K562 (cell line): ENCODE data around the gene EFNA1. TPM values are rescaled to one million over a fixed set of nuclear protein-coding genes. Genes with fewer than 3 reads are reported as not detected.

Source experiments
- ATAC-seq: fragments of 200-7000 bp; cut with Tn5 transposase; 3 replicates; pipeline ENCODE4 v1.9.1; 2020; ENCODE audit warnings: moderate library complexity
- BruUV-seq: library from RNA; stranded (reverse); fragments of 400-500 nt; replicated peaks from 2 replicates; lab custom pipeline; 2021; lab: Mats Ljungman, UMichigan
- CTCF ChIA-PET: fragments of 300-600 bp; formaldehyde crosslinking; extraction: SDS; loops from one replicate; lab custom pipeline; 2021; ENCODE audit warnings: low intra/inter-chr PET ratio; lab: Yijun Ruan, JAX
- POLR2A ChIA-PET: fragments of 300-600, 350-650 bp; sonication (Branson Sonifier 250); formaldehyde crosslinking; extraction: SDS; loops from one replicate; lab custom pipeline; 2021; ENCODE audit warnings: antibody characterized with exemption, inconsistent platforms; lab: Yijun Ruan, JAX
- DNase-seq, 4 experiments: peaks; one replicate each; pipeline versions ENCODE4 v3.0.0 to v3.0.0-alpha.2; 2011 to 2018; ENCODE audit warnings: low spot score in 3 of 4, mixed read lengths in 3 of 4; ENCODE audit errors: extremely low read depth in 1 of 4
- FAIRE-seq: peaks from 2 replicates; lab custom pipeline; 2011; peaks lifted over from hg19 to GRCh38; lab: Jason Lieb, UNC
- H2AFZ ChIP-seq: 2 replicates; pipeline ENCODE4 v1.6.0; 2011; ENCODE audit warnings: low read depth, low read length, control low read depth, inconsistent platforms
- H3K27ac ChIP-seq: fragments of 200-600 bp; 3 replicates; pipeline ENCODE4 v1.8.0; 2011; ENCODE audit warnings: low read depth, mild to moderate bottlenecking, control low read depth, inconsistent platforms, low read length, moderate library complexity, mixed read lengths; ENCODE audit errors: extremely low read depth
- H3K27me3 ChIP-seq, 2 experiments: fragments of 300-600 bp in 1 of 2; 2 replicates in 1 of 2; 3 replicates in 1 of 2; pipeline versions ENCODE4 v1.6.0 to v1.8.0; 2011; ENCODE audit warnings: inconsistent platforms in 2 of 2, low read length in 2 of 2, mild to moderate bottlenecking in 1 of 2, mixed read lengths in 1 of 2, moderate library complexity in 1 of 2; ENCODE audit not compliant: control insufficient read depth in 2 of 2, insufficient read depth in 2 of 2
- H3K36me3 ChIP-seq: fragments of 300-600 bp; 3 replicates; pipeline ENCODE4 v1.8.0; 2011; ENCODE audit warnings: mild to moderate bottlenecking, low read length, inconsistent platforms; ENCODE audit not compliant: control insufficient read depth, insufficient read depth
- H3K4me1 ChIP-seq, 2 experiments: fragments of 200-600 bp in 1 of 2; replicated peaks in 1 of 2; 2 replicates in 1 of 2; 3 replicates in 1 of 2; pipeline versions ENCODE4 v1.5.1 to v1.8.0; 2011; ENCODE audit warnings: inconsistent platforms in 2 of 2, low read length in 2 of 2, mild to moderate bottlenecking in 1 of 2, mixed read lengths in 1 of 2, moderate library complexity in 1 of 2; ENCODE audit not compliant: control insufficient read depth in 2 of 2, insufficient read depth in 2 of 2
- H3K4me2 ChIP-seq: 2 replicates; pipeline ENCODE4 v1.6.1; 2011; ENCODE audit warnings: low read length, control low read depth, inconsistent platforms, mixed read lengths; ENCODE audit not compliant: insufficient read depth
- H3K4me3 ChIP-seq: fragments of 200-600 bp; sonication (generic), shearing (Covaris generic); 2 replicates; pipeline ENCODE4 v1.5.1; 2016; ENCODE audit warnings: control low read depth, inconsistent platforms
- H3K79me2 ChIP-seq: fragments of 200-600 bp; 3 replicates; pipeline ENCODE4 v1.8.0; 2011; ENCODE audit warnings: low read length, inconsistent platforms; ENCODE audit not compliant: control insufficient read depth, insufficient read depth
- H3K9ac ChIP-seq, 2 experiments: 2 replicates each; pipeline versions ENCODE4 v1.6.0 to v1.6.1; 2011; ENCODE audit warnings: low read depth in 2 of 2, low read length in 2 of 2, control low read depth in 1 of 2, inconsistent platforms in 1 of 2, mild to moderate bottlenecking in 1 of 2, mixed read lengths in 1 of 2; ENCODE audit not compliant: insufficient read depth in 1 of 2
- H3K9me1 ChIP-seq: one replicate; pipeline ENCODE4 v1.6.0; 2011; ENCODE audit warnings: inconsistent platforms, mild to moderate bottlenecking, low read length, moderate library complexity; ENCODE audit not compliant: control insufficient read depth, insufficient read depth
- H3K9me3 ChIP-seq: replicated peaks from 2 replicates; pipeline ENCODE4 v1.5.1; 2011; ENCODE audit warnings: low read depth, low read length, inconsistent platforms; ENCODE audit not compliant: control insufficient read depth, insufficient read depth
- H4K20me1 ChIP-seq: replicated peaks from 2 replicates; pipeline ENCODE4 v1.6.1; 2011; ENCODE audit warnings: low read length, inconsistent platforms, mixed read lengths; ENCODE audit not compliant: control insufficient read depth, insufficient read depth
- ADNP ChIP-seq: fragments of 200-800 bp; sonication (Bioruptor generic); IDR thresholded peaks from 2 replicates; pipeline ENCODE4 v1.6.1; 2016; ENCODE audit warnings: missing genetic modification characterization, missing compliant biosample characterization
- ASH1L ChIP-seq: fragments of 450-650 bp; IDR thresholded peaks from 2 replicates; pipeline ENCODE4 v1.6.1; 2018; ENCODE audit warnings: borderline replicate concordance, mild to moderate bottlenecking, low read depth; ENCODE audit not compliant: partially characterized antibody
- BRF1 ChIP-seq: IDR thresholded peaks from 3 replicates; pipeline ENCODE4 v1.6.1; 2011; ENCODE audit warnings: borderline replicate concordance, mild to moderate bottlenecking; ENCODE audit not compliant: insufficient read length; ENCODE audit errors: extremely low read depth
- ESRRA ChIP-seq: fragments of 450-650 bp; IDR thresholded peaks from 2 replicates; pipeline ENCODE4 v1.6.1; 2014; ENCODE audit warnings: low read depth, mild to moderate bottlenecking, moderate library complexity, borderline replicate concordance
- GTF2F1 ChIP-seq: IDR thresholded peaks from 2 replicates; pipeline ENCODE4 v1.6.1; 2011; ENCODE audit warnings: low read depth, low read length, improper control_type of control experiment
- MTA2 ChIP-seq: fragments of 450-650 bp; IDR thresholded peaks from 2 replicates; pipeline ENCODE4 v1.6.1; 2016; ENCODE audit warnings: low read depth
- THAP12 ChIP-seq: fragments of 250-450 bp; sonication (Bioruptor Pico); IDR thresholded peaks from 2 replicates; pipeline ENCODE4 v1.9.0; 2021; ENCODE audit warnings: mild to moderate bottlenecking, inconsistent platforms
- ZNF354B ChIP-seq: fragments of 250-450 bp; sonication (Bioruptor Pico); IDR thresholded peaks from 2 replicates; pipeline ENCODE4 v1.4.0; 2020
- ZNF589 ChIP-seq: fragments of 200-800 bp; sonication (Bioruptor generic); IDR thresholded peaks from 2 replicates; pipeline ENCODE4 v1.6.1; 2016; ENCODE audit warnings: low read depth, missing genetic modification characterization, missing compliant biosample characterization
- WGBS: fragments of 100-300 bp; shearing (Covaris generic); methylation state at CpG from one replicate; pipeline ENCODE4 v1.1.6; 2016; ENCODE audit warnings: low coverage, mixed read lengths; ENCODE audit not compliant: insufficient coverage; ENCODE audit errors: missing lambda C conversion rate; 5-methylcytosine and 5-hydroxymethylcytosine counted together
- in situ Hi-C: fragments of 300-500 bp; cut with MboI; formaldehyde crosslinking; loops from 4 replicates; pipeline ENCODE4 v1.15.0; 2018; ENCODE audit warnings: inconsistent platforms, mixed read lengths
- intact Hi-C: fragments of 100-400 bp; cut with micrococcal nuclease; formaldehyde crosslinking; loops from 2 replicates; pipeline ENCODE4 v1.14.2; 2022
- polyA plus RNA-seq, 8 experiments: library from polyadenylated mRNA; depleted of rRNA in 4 of 8; stranded (reverse) in 5 of 8; unstranded in 3 of 8; fragments of >200 nt; fragmentation: Nextera tagmentation in 2 of 8; fragmentation: Illumina TruSeq in 1 of 8; extraction: Ambion mirVana in 2 of 8; extraction: Trizol in 1 of 8; gene quantifications; 2 replicates each; pipeline versions ENCODE4 v1.2.1 to v1.2.3, GENCODE V29; 2011 to 2014; ENCODE audit warnings: inconsistent platforms in 1 of 8, missing spikeins in 1 of 8
- total RNA-seq, 7 experiments: library from RNA; depleted of rRNA in 6 of 7; stranded (reverse); fragments of >200 nt in 6 of 7; fragmentation: Illumina TruSeq in 2 of 7; extraction: Trizol in 2 of 7; gene quantifications; 2 replicates each; pipeline versions ENCODE4 v1.2.1 to v1.2.3, GENCODE V29; 2011 to 2021; ENCODE audit warnings: low replicate concordance in 1 of 7

Gene EFNA1
- total and polyA plus RNA-seq, 9 of the 15 experiments (the other 6 are each of a cell fraction or from before 2014, with no cell fraction given): 2.1 to 9.3 (median 3.0) TPM

- no peaks in the 10 kb centered on the region for H3K27me3 ChIP-seq
- H3K4me1 ChIP-seq: peaks cover 16% of the 10 kb centered on the region in 2 experiments
- no peak overlapping the region for H2AFZ ChIP-seq
- DNase-seq (no peak), ATAC-seq (no peak), FAIRE-seq (no peak)
- H3K27ac ChIP-seq: no peak overlapping the region
- no peaks in the 10 kb centered on the region for H3K79me2 ChIP-seq
- H3K9me3 ChIP-seq: no peaks in the 10 kb centered on the region
- in situ Hi-C loops (no loop called here), intact Hi-C loops (no loop called here)
- H3K36me3 ChIP-seq: no peaks in the 10 kb centered on the region
- H3K4me2 ChIP-seq: no peak overlapping the region
- no peak overlapping the region for H3K9ac ChIP-seq
- no peak for TF ChIP-seq BRF1
- no peak for TF ChIP-seq ESRRA
- ChIA-PET POLR2A (interaction anchor here (0.6 to 1.1 kb wide), 6 partner anchors 9 to 730 kb away, joined by 3 to 6 read pairs (median 4); partner anchors contain the start of gene THBS3), CTCF (no interaction called here)
- no peaks in the 10 kb centered on the region for H3K9me1 ChIP-seq
- no peak overlapping the region for H3K4me3 ChIP-seq
- H4K20me1 ChIP-seq: no peaks in the 10 kb centered on the region
- WGBS: 18% methylated on average over 5 of the region's 5 CpGs
- BruUV-seq: no TSS peak
Observed at GRCh38 chr1:155116113-155116764, 11.4 kb upstream of the EFNA1 start.

GRCh38 chr1:155117610-155118009, 10.1 kb upstream of the EFNA1 start:
- H3K79me2 ChIP-seq: no peaks in the 10 kb centered on the region
- peak in 1 of 4 experiments; percentile 4 for DNase-seq
- no peak overlapping the region for H3K9ac ChIP-seq
- TF ChIP-seq ADNP (tag): no peak
- TF ChIP-seq ASH1L: no peak
- TF ChIP-seq ZNF589 (CRISPR knock-in tag): no peak
- no peak for TF ChIP-seq MTA2
- TF ChIP-seq THAP12 (CRISPR knock-in tag): no peak
- TF ChIP-seq ZNF354B (CRISPR knock-in tag): no peak
- no peak for TF ChIP-seq GTF2F1
- TF ChIP-seq, all 486 proteins: peak for 0
- Histone ChIP-seq H3K27ac (no peak overlapping the region), H3K4me1 (peaks cover 10 to 19% of the 10 kb centered on the region in 2 experiments; a peak in 4 of 5 replicates), H4K20me1 (no peaks in the 10 kb centered on the region), H3K36me3 (no peaks in the 10 kb centered on the region), H3K4me2 (no peak overlapping the region), H3K9me3 (no peaks in the 10 kb centered on the region), H3K27me3 (no peaks in the 10 kb centered on the region), H3K9me1 (no peaks in the 10 kb centered on the region), H3K4me3 (no peak overlapping the region), H2AFZ (no peak overlapping the region)
- ATAC-seq (no peak), FAIRE-seq (no peak)
- ChIA-PET CTCF (no interaction called here), POLR2A (interaction anchor here (1.0 kb wide), 1 partner anchor 16 kb away, joined by 3 read pairs; no protein-coding TSS in a partner anchor)
- in situ Hi-C loops: no loop called here
- no TSS peak for BruUV-seq
- intact Hi-C loops: no loop called here
- WGBS: 8% methylated on average over 4 of the region's 4 CpGs
